Cardiac fibroblast (primary cell): Measurements from ENCODE around the gene DHTKD1.
A peak's percentile ranks its signal among the peaks of the same experiment; 100 is the strongest.

Experiments used
- DNase-seq, 2 donors: peaks; one replicate each; pipeline versions ENCODE4 v3.0.0 to v3.0.0-alpha.2; 2010; ENCODE audit warnings: low read depth in 2 of 2
- H3K4me3 ChIP-seq, 2 donors: replicated peaks in 1 of 2; 1 replicate in 1 of 2; 2 replicates in 1 of 2; pipeline ENCODE4 v1.5.1; 2011; ENCODE audit warnings: low read depth in 2 of 2, low read length in 2 of 2, mild to moderate bottlenecking in 2 of 2, moderate library complexity in 1 of 2
- CTCF ChIP-seq: IDR thresholded peaks from one replicate; pipeline ENCODE4 v1.5.1; 2011; ENCODE audit warnings: low read depth, mild to moderate bottlenecking, low read length, inconsistent platforms

Gene DHTKD1

GRCh38 chr10:12048547-12048946 lies 20.2 kb upstream of the DHTKD1 start:
- DNase-seq, result no peak
- H3K4me3 ChIP-seq, result no peak overlapping the region
- no peak for TF ChIP-seq CTCF

- DNase-seq, result no peak
- no peak for TF ChIP-seq CTCF
- H3K4me3 ChIP-seq, result no peak overlapping the region
These were observed 18.2 kb upstream of the DHTKD1 start for GRCh38 chr10:12050528-12050927.

GRCh38 chr10:12051241-12051640 lies 17.5 kb upstream of the DHTKD1 start:
- no peak for DNase-seq
- H3K4me3 ChIP-seq, result no peak overlapping the region
- TF ChIP-seq CTCF, result no peak

GRCh38 chr10:12055732-12056131 lies 13.0 kb upstream of the DHTKD1 start:
- no peak for DNase-seq

GRCh38 chr10:12056748-12057147 lies 12.0 kb upstream of the DHTKD1 start:
- TF ChIP-seq CTCF, result no peak
- DNase-seq, result peak in 1 of 2 donors; percentile 46

More at GRCh38 chr10:12055732-12056131, 13.0 kb upstream of the DHTKD1 start:
- no peak overlapping the region for H3K4me3 ChIP-seq
- TF ChIP-seq CTCF, result no peak

GRCh38 chr10:12061124-12061523 lies 7.6 kb upstream of the DHTKD1 start:
- TF ChIP-seq CTCF, result no peak
- no peak for DNase-seq
- H3K4me3 ChIP-seq, result no peak overlapping the region

More at GRCh38 chr10:12056748-12057147, 12.0 kb upstream of the DHTKD1 start:
- H3K4me3 ChIP-seq, result no peak overlapping the region

- H3K4me3 ChIP-seq, result no peak overlapping the region
- no peak for TF ChIP-seq CTCF
These were observed 5.8 kb upstream of the DHTKD1 start for GRCh38 chr10:12062754-12063482.

More at GRCh38 chr10:12062754-12063482, 5.8 kb upstream of the DHTKD1 start:
- no peak for DNase-seq
